Inferior parietal cortex (tissue), 1 donor: Measurements from ENCODE around the gene C1orf116.
A peak's percentile ranks its signal among the peaks of the same experiment; 100 is the strongest.
"Not testable (repeated sequence)": the region's sequence is repeated elsewhere in the genome, so short reads cannot be mapped to it uniquely, and the experiment has no call there.

Experiments used
- DNase-seq: peaks from one replicate; pipeline ENCODE4 v3.0.0-alpha.2; 2016; ENCODE audit errors: extremely low spot score

Gene C1orf116

GRCh38 chr1:207059881-207060280 is 27.3 kb upstream of the C1orf116 start:
- DNase-seq, result no peak

GRCh38 chr1:207058878-207059867 is 26.6 kb upstream of the C1orf116 start:
- DNase-seq, result no peak

GRCh38 chr1:207058252-207058651 is 25.7 kb upstream of the C1orf116 start:
- no peak for DNase-seq

DNA sequence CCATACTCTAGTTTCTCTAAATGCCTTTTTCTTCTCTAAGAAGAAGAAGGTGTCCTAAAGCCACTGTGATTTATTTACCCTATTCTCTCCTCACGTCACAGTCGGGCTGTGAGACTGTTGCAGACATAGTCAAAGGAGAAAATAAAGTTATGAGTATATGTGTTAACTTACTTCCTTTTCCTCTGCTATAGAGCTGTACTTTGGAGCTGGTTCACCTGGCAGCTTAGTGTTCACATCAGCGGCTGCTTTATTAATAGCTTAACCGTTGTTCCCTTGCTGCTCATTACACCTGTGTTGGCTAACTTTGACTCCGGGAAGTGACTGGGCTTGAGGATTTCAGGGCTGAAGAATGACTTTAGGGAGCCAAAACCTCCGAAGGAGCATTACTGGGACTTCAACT is 24.1 kb upstream of the C1orf116 start:
- DNase-seq, result no peak

DNA sequence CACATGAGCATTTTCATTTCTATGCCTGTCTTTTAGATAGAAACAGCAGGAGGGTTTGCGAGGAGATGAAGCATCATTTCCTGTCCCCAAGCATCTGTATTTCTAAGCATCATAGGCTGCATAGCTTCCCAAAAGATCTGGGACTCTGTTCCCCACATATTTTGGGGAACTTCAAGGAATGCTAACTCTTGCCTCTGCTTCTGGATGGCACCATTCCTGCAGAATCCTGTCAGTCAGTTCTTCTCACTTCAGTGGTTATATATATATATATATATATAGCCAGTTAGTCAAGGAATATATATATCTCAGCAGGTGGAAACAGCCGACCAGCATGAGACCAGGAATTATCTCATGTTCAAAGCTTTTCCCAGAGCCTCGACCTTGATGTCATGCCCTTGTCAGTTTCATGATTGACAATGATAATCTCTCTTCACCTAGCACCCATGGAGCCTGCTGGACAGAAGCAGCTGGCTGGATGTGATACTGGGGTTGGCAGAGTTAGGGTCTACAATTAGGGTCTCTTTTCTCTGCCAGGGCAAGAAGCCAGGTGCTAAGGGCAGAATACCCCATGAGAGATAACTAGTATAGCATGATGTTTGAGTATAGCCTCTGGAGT is 22.9 kb upstream of the C1orf116 start:
- DNase-seq, result no peak

DNA sequence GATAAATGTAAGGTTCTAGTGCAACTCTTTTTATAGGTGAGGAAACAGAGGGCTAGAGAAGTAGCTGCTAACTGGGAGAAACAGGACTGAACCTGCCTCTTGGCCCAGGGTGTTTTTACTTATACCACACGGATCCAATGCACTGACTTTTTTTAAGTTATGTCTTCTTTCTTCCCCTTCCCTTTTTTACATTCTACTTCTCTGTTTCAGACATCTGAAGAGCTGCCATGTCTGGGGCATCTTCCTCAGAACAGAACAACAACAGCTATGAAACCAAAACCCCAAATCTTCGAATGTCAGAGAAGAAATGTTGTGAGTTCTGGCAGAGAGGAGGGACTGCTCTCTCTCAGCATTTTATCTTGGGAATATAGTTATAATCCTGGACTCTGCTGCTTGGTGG is 21.9 kb upstream of the C1orf116 start:
- DNase-seq, result no peak

DNA sequence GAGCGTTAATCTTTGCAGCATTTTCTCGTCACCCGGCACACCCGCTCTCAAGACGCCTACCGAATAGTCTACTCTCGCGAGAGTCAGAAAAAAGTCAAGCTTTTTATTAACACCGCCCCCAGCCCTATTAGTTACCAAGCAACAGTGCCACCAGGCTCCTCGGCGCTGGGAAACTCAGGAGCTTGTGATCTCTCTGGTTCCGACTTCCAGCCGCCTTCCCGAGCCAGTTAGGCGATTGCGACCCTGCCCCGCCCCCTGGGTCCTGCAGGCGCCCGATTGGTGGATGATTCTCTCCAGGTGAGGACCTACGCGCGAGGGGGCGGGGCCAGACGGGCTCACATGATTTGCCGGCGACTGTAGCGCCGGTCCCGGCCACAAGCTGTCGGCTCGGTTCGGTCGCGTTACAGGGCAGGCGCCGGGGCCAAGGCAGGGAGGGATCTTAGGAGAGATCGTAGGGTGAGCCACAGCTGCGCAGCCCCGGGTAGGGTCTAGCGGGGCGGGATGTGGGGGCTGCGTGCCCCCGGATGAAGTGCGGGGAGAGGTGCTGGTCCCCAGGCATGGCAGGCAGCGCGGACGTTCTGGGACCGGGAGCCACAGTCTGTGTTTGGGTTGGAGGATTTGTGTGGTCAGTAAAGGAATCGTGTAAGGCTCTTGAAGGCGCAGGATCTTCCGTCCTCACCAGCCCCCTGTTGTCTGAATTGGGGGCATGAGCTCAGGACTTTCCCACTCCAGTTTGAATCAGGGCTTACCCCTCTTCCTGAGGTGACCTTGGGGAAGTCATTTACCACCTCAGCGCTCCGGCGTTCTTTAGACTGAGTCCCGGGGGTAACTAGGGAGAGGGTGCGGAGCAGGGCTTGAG is 20.6 kb upstream of the C1orf116 start, which contains the start of gene PFKFB2:
Gene PFKFB2, plus strand, starts transcription at position 365 of the 859 bp plus-strand sequence. CDS start 1,443 bp downstream, outside the sequence.
- peak; percentile 96 for DNase-seq

DNA sequence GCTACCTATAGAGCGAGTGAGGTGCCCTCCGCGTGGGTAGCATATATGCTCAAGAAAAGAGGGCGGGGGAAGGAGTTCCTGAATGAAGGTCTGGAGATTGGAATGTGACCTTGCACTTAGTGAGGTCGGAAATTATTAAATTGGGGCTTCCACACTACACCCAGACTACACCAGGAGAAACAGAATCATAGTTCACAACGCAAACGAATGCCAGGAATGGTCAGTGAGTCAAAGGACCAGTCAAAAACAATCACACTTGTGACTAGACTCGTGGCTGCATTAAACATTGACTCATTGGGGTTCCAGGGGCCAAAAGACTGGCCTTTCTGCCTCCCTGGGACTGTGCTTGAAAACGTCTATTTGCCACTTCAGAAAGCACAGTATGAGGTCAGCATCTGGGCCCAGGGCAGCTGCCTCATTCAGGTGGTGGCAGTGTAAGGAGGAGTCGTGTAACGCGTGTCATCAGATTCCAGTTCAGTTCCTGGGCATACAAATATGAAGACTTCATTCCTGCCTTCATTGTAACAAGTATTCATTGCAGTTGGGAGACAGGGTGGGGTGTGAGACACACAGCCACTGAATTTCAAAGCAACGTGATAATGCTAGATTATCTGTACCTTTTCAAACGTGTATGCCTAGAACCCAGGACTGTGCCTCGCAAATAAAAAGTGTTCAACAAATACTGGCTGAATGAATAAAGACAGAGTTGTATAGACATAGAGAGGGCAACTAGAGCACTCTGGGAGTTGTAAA is 18.8 kb upstream of the C1orf116 start, which contains the start of gene YOD1:
Gene YOD1, minus strand, starts transcription at position 18 of the 753 bp plus-strand sequence. CDS start 178 bp downstream, outside the sequence.
- no peak for DNase-seq

DNA sequence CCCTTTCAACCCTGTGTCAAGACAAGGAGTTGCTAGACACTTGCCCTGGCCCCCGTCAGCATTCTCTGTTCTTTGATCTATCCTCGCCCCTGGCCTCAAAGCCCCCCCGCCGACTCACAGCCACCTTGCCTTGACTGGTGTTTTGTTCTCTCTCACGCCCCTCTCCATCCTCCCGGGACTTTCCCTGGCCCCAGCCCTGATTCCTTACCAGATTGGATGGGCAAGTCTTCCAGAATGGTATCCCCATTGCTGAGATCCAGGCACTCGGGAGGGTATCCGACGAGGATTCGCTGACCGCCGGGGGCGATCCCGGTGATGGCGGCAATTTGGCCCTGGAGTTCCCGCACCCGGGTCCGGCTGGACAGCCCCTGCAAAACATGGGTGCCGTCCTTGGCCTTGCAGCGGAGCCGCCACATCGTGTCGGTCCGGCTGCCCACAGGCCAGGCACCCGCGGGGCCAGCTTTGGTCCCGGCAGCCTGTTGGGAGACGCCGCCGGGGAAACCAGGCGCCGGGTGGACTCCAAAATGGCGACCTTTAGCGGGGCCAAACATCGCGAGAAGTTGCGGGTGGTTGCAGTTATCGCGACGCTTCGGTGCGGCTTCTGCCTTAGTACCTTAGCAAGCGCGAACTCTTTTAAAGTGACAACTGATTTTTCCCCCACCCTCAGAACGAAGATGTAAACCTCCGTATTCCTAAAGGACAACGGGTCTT is 18.1 kb upstream of the C1orf116 start:
- DNase-seq, result peak; percentile 93

DNA sequence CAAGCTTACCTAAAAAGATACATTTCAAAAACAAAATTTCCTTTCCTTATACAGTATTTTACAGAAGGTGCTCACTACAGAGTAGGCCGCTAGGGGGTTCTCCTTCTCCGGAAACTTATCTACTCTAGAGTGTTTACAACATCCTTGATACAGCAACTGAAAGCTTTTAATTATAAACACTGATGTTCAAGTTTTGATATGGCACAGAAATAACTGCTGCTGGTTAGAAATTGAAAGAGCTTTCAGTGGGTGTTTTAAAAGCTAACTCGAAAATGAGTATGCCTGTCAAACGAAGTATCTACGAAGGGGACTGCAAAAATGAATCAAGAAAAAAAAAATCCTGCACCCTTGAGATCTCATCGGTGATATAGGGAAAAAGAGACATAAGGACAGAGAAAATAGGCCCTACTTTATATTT is 17.4 kb upstream of the C1orf116 start:
- peak; percentile 86 for DNase-seq

GRCh38 chr1:207049514-207049913 is 17.0 kb upstream of the C1orf116 start:
- DNase-seq, result no peak

DNA sequence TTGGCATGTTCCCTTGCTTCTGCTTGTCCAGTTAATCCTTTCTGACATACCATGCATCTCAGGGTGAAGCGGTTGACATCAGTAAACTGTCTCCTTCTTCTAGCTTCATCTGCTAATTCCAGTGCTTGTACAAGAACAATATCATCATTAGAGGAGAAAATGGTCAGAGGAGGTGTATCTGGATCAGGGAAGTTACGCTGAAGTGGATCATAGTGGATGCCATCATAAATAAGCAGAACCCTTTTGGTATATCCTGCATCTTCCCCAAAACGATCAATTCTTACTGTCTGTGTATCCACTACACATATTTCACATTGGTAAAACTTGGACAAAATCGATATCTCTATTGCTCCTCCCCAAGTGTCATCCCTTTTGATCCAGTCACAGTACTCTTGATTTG is 16.5 kb upstream of the C1orf116 start:
- no peak for DNase-seq

GRCh38 chr1:207048041-207048440 is 15.5 kb upstream of the C1orf116 start:
- DNase-seq, result no peak

DNA sequence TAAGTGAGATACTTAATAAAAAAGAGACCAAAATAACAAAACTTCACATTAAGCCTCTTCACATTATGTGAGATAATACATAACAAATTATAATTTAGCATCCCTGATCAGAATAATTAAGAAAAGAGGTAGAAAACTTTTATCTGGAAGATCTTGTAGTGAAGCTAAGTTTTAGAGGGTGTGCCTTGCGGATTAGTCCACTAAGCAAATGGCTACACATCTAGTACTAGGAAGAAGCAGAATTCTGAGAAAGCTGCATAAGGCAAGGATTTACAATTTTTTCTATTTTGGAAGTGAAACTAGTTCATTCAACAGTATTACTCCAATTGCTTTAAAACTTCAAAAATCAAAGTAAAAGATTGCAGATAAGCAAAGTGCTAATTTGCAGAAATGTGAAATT is 14.9 kb upstream of the C1orf116 start:
- DNase-seq, result no peak

DNA sequence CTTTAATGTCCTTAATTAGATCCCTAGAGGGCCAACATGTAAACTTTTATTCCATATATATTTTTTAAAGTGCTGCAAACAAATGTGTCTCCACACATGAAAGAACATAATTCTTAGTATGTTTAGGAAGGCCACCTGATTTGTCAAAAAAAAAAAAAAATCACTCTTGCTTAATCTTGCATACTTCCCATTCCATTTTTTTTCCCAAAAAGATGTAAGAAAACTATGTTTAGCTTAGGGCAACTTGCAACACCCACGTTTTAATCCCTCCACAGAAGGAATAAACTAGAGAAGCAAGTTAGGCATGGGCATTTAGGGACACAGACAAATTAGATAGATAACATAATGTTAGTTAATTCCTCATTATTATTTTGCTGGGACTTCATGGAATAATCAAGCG is 12.9 kb upstream of the C1orf116 start:
- DNase-seq, result no peak

- not testable (repeated sequence) for DNase-seq
Measured at GRCh38 chr1:207041397-207041796, 8.8 kb upstream of the C1orf116 start.

DNA sequence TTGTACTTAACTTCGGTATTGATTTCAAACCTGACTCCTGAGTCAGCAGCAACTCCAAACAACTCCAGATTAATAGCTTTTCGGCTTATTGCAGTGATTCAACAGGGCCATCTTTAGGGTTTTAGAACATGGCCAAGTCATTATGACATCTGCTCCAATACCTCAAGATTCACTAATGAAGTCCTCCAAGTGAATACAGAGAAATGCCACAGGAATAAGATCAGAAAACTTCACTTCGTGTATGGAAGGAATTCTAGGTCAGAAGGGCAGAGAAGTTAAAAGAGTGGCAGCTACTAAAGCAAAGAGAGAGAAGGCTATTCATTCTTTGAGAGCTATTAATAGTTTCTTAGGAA is 7.6 kb upstream of the C1orf116 start:
- no peak for DNase-seq

DNA sequence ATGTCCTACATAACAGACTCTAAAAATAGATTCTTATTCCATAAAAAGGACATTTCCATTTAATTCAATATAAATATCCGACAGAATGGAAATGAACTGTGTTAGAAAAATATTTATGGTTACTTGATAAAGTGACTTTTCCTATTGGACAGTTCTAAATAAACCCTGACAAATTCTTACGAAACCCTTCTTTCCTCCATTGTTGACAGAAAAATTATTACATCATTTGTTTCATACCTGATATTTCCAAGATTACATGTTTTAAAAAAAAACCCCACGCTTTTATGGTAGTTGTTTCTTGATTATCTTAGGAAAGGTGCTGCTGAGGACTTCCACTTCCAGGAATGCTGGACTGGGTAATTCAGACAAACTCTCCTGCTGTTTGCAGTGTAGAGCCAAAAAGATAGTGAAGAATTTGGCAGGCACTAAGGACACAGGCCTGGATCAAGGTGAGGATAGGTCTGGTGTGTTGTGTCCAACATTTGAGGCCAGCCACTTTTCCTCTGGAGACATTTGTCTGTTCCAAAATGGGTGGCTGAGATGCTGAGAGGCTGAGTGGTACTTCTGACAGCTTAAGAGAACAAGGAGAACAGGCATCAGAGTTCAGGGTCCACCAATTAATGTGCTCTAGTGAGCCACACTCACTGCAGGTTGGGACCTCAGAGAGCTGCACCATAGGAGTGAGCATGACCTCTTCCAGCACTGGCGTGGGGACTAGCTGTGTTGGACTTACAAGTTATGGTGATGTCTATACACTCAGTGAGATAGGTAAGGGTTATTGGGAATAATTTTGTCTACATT is 7.0 kb upstream of the C1orf116 start:
- DNase-seq, result no peak

DNA sequence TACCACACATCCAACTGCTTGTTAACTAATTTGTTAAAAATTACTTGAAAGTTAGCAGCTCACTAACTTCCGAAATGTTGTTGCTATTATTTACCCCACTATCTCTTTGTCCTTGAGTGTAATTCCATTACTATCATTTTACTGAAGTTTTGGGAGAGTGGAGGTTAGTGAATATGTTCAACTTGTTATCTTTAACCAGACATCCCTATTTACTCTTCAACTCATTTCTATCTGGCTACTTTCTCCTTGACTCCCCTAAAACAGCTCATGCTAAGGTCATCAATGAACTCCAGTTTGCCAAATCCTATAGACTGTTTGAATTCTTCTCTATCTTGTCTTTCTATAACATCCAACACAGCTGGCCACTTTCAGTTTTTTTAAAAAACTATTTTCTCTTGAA is 4.3 kb upstream of the C1orf116 start:
- no peak for DNase-seq
